Inflammatory macrophage (primary cell): Measurements from ENCODE around the gene ATP4A.

Source experiments
- DNase-seq, 2 donors: peaks; one replicate each; pipeline ENCODE4 v3.0.0-alpha.2; 2020 to 2022

The ATP4A gene

GRCh38 chr19:35549174-35549788 is 14.2 kb downstream of the ATP4A start:
- DNase-seq = peak; percentile 51 to 54

DNA sequence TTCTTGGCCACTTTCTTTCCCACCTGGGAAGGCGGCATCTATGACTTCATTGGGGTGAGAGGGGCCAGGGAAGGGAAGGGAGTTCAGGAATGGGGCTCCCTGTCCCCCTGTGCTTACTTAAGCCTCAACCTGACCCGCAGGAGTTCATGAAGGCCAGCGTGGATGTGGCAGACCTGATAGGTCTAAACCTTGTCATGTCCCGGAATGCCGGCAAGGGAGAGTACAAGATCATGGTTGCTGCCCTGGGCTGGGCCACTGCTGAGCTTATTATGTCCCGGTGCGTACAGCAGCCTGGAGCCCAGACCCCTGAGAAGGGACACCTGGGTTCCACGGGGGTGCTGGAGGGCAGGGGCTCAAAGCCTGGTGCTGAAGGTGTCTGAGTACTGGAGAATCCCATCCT is 16.9 kb downstream of the ATP4A start:
- DNase-seq = no peak

GRCh38 chr19:35545855-35546381 is 17.5 kb downstream of the ATP4A start:
- DNase-seq = peak in 1 of 2 donors; percentile 8

DNA sequence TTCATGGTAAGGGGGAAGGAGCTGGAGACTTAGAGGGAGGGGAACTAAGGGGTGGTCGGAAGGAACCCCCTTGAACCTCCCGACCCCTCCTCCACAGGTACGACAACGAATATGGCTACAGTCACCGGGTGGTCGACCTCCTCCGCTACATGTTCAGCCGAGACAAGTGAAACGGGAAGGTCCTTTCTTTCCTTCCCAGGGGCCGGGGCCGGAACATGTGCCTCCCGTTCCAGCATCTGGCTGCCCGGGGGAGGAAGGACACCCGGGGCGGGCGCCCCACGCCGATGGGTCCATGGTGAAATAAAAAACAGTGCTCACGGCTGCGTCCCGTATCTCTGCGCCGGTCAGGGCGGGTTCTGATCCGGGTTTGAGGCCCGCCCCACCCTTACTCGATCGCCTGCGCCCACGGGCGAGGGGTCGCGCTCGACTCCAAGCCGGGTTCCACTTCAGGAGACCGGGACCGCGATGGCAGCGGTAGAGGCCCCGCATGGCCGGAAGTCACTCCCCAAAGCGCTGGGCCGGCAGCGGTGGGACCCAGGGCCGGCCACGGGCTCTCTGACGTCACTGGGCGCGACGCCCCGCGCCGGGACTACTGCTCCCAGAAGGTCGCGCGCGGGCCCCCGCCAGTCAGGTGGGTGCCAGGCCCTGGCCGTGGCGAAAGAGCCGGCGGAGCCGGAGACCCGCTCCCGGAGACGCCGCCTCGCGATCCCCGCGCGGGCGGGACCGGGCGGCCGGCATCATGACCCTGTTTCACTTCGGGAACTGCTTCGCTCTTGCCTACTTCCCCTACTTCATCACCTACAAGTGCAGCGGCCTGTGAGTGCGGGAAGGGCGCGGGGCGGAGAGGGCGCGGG is 18.2 kb downstream of the ATP4A start, which contains the start of gene TMEM147:
Gene TMEM147 (plus strand): TSS at position 626 of the 854 bp plus-strand sequence. CDS start 114 bp downstream, at position 740.
- peak; percentile 88 to 94 for DNase-seq

DNA sequence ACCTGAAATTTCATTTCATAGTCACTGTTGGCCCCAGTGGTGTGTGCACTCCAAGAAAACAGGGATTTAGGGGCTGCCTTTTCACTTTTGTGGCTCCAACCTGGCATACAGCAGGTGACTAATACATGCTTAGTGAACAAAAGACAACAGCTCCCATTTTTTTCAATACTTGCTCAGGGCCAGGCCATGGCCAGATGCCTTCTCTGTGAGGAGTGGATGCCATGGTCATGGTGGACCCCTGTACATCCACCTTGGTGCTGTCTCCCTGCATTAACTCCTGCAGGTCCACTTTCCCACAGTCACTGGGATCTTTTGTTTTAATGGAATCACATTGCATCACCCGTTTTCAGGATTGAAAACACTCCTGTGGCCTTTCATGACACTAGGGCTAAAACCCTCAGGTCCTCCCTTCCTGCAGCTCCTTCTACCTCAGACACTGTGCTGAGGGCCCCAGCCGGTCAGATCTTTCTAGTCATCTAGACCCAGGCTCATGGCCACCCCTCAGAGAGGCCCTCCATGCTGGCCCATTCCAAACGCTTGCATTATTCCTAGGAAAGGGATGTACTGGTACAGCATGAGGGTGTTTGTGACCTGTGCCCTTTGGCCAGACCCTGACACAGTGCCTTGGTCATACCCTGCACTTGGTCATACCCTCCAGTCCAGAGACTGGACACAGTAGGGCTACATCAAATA is 19.2 kb downstream of the ATP4A start:
- no peak for DNase-seq

DNA sequence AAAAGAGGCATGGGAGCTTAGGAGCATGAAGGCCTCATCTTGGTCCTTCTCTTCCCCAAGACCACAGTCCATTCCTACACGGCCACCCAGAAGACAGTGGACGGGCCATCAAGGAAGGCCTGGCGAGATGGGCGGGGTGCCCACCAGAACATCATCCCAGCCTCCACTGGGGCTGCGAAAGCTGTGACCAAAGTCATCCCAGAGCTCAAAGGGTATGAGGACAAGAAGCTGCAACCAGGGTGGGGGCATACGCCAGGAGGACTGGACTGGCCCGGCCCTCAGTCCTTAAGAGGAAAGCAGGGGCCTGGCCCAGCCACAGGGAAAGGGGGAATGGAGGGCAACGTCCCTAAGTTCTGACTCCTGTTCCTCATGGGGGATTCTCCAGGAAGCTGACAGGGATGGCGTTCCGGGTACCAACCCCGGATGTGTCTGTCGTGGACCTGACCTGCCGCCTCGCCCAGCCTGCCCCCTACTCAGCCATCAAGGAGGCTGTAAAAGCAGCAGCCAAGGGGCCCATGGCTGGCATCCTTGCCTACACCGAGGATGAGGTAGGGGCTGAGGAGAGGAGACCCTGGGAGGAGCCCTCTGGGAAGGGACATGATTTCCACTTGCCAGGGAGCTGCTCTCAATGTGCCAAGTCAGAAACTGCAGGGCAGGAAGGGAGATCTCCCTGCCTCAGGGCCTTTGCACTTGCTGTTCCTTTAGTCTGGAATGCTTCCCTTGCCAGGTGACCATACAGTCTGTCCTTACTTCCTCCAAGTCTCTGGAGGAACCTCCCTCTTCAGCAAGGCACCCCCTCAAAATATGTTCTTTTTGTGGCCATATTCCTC is 20.0 kb downstream of the ATP4A start:
- DNase-seq = no peak

GRCh38 chr19:35542209-35542608 is 21.2 kb downstream of the ATP4A start:
- DNase-seq = no peak

- DNase-seq = no peak
These were observed 23.0 kb downstream of the ATP4A start for GRCh38 chr19:35540356-35540927.

- DNase-seq = no peak
These were observed 23.6 kb downstream of the ATP4A start for GRCh38 chr19:35539850-35540249.

DNA sequence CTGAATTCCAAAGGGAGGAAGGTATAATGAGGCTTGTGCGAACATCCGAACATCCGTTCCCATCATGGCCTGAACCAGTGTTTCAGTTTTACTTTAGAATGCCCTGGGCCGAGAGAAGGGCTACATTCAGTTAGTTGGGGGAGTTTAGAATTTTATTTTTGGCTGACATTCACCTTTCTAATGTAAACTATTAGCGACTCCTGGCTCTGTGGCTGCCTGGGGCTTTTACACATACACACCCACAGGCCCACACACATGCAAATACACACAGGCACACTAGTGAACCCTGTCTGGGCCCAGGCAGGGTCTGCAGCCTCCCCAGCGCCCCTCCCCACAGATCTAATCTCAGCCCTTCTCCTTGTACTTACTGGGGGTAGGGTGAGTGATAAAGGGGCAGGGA is 24.1 kb downstream of the ATP4A start:
- no peak for DNase-seq

- no peak for DNase-seq
These were observed 28.5 kb downstream of the ATP4A start for GRCh38 chr19:35534803-35535480.

DNA sequence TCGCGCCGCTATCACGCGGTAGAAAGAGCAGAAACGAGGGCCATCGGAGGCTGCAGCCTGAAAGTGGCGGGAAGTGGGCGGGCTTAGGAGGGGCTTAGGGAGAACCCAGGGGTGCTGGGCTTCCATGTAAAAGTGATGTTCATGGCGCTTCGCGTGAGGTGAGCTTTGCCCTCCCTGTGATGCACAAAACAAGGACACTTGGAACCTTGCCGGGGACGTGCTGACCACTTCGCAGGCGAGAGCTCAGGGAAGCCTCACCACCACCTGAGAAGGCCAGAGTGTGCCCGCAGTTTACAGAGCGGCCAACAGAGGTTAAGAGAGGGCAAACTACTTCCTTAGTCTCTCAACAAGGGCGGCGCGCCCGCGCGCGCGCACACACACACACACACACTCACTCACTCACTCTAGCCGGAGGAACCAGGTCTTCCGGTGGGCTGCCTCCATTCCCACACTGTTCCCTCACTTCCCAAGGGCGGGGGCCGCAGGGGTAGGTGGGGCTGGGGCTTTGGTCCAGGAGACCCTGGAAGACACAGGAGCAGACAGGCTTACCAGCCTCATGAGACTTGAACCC is 29.6 kb downstream of the ATP4A start:
- DNase-seq = peak; percentile 30 to 36

DNA sequence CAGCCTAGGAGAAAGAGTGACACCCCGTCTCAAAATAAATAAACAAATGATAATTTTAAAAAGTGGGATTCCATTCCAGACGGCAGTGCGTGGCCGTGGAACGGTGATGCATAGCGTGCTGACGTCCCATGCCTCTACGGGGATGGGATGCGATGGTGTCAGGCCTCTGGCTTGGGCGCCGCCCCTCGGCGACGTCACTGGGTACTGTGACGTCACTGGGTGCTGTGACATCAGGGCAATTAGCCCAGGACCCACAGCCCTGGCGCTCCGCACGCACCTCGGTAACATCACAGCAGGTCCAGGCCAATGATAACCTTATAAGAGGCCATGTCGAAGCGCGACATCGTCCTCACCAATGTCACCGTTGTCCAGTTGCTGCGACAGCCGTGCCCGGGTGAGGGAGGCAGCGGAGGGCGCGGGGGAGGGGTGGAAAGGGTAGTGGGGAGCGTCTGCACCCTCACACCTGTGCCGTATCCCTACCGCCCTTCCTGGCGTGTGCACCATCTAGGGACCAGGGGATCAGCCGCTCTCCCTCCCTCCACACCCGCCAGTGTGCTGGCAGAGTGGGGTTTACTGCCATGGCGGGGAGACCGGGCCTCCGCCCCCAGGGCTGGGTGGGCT is 30.1 kb downstream of the ATP4A start, which contains the start of gene GAPDHS:
Gene GAPDHS (plus strand): TSS at position 256 of the 621 bp plus-strand sequence. CDS start 72 bp downstream, at position 328.
- DNase-seq = no peak

GRCh38 chr19:35531291-35531690 is 32.2 kb downstream of the ATP4A start:
- DNase-seq = no peak

- DNase-seq = no peak
These were observed 33.9 kb downstream of the ATP4A start for GRCh38 chr19:35529241-35530218.

GRCh38 chr19:35528218-35529038 is 35.0 kb downstream of the ATP4A start, which contains the start of gene SBSN:
Gene SBSN (minus strand): TSS chr19:35528311. CDS start chr19:35528281, 30 bp downstream.
- DNase-seq = no peak

DNA sequence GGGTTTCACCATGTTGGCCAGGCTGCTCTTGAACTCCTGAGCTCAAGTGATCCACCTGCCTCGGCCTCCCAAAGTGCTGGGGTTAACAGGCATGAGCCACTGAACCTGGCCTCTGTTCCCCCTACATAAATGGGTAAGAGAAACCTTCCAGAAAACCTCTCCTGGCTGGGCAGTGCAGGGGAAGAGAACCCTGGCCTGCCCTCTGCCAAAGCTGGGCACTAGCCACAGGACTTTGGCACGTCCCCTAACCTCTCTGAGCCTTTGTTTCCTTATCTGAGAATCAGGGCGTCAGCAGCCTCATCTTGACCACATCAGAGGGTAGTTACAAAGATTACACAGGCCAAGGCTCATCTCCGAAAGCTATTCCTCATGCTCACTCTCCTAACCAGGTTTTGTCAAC is 37.6 kb downstream of the ATP4A start:
- DNase-seq = no peak
